Stimulated activated CD8-positive, alpha-beta memory T cell treated with anti-CD3 and anti-CD28 coated beads, Interleukin-4, amount 100 ng/mL, for 1 hour (primary cell): Measurements from ENCODE around the gene BTBD9.

Source experiments
- DNase-seq, 2 donors: peaks; one replicate each; pipeline ENCODE4 v3.0.0-alpha.2; 2020; ENCODE audit warnings: low read depth in 2 of 2, low spot score in 1 of 2

Gene BTBD9

DNA sequence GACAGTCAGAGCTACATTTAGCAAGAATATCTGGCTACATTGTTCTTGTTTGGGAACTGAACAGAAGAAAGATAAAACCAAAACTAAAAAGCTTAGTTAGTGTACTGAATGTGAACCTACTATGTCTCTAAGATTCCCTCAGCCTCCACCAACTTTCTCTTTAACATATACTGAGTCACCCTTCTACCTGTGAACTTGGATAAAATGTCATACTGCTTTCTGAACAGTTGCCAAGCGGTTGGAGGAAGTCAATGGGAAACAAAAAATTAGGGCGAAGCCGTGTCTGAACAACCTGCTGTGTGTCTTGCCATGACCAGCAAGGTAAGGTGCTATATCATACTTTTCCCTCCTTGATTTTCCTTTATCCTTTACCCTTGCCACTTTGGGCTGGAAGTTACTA lies 243.5 kb downstream of the BTBD9 start:
- no peak for DNase-seq

DNA sequence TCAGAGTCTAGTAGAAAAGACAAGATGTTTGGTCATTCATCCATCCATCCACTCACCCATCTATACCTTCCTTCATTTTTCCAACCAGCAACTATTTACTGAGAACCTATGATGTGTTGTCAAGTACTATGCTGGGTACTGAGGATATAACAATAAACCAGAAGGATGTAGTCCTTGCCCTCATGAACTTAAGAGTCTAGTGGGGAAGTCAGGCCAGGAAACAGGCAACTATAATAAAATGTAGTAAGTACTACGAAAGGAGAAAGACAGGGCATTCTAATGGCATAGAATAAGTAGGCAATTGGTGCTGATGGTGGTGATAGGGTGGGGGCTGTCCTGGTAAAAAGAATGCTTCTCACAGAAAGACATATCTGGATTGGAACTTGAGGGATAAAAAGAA lies 245.7 kb downstream of the BTBD9 start:
- DNase-seq, result no peak

DNA sequence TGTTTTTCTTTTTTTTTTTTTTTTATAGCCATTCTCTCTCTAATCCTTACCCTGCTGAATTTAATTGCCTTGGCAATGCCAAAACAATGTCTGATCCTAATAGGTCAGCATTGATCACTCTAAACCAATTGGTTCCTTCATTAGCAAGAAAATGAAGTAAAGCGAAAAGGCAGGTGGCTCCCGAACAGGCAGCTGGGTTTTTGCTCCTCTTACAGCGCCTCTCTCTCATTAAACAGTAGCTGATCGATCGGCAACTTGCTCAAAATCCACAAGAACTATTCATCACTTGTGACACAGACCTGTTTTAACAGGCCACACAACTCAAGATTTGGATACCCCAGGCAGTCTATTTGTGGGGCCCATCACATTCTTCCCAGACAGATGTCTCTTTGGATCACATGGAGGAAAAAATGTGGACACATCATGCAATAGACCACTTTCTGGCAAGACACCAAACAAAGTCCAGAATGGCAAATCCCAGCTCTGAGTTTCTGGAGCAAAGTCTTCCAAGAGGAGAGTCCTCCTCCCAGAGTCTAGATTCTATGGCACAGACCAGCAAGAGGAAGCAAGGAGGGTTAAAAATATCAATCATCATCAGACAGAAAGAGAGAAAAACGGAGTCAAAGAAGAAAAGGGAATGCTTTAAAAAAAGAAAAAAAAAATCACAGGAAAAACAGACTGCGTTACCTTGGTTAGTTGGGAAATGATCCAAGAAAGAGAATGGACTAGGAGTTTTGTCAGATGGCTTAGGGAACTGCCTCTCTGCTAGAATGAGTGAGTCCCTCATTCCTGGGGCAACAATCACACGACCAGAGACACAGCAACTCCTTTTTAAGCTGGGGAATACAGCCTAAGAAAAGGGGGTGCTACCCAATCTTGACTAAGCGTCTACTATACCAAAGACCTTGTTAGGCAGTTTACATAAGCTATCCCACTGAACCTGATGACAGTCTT lies 247.8 kb downstream of the BTBD9 start:
- no peak for DNase-seq

DNA sequence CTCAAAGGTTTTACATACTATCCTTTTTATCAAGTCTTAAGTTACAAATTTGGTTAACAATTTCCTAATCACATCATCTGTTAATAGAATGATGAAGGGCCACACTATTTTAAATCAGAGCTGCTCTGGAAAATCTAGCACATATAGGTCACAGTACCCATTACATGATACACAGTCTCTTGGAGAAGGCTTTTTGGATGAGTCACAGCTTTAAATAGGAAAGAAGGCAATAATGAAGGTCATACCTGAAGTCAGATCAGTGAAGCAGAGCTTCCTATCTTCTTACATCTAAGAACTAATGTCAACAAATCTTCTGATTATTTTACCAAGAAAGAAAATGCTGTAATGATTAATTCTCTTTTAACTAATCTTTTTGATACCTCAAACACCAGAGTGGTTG lies 248.5 kb downstream of the BTBD9 start:
- DNase-seq, result no peak

DNA sequence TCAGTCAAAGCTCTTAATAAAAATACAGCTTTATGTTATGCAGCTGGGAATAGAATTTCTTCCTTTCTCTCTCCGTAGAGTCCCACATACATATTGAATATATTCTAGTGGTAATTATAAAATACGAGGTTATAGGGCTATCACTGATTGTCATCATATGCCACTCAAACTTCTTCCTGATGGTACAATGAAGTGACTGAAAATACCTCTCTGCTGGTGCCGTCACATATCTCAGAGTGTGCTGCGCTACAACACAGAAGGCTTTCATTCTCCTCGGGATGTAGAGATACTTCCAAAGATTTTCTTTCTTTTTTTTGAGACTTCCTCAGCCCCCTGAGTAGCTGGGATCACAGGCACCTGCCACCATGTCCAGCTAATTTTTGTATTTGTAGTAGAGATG lies 249.9 kb downstream of the BTBD9 start:
- no peak for DNase-seq

DNA sequence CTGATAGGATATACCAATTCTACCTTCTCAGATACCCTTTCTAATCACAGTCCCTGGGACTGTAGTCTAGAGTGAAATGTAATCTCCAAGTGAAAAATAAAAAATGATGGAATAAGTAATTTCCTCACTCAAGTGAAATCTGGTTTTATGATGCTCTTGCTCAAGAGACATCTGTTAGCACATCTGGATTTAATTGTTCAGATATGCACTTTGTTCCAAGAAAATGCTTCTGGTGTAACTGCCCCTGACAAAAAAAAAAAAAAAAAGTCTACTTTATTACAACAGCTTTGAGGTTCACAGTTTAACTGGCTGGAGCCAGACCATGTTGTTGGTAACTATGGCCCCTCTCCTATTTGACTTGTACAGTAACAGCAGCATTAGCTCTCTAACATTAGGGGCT lies 251.8 kb downstream of the BTBD9 start:
- DNase-seq, result no peak

DNA sequence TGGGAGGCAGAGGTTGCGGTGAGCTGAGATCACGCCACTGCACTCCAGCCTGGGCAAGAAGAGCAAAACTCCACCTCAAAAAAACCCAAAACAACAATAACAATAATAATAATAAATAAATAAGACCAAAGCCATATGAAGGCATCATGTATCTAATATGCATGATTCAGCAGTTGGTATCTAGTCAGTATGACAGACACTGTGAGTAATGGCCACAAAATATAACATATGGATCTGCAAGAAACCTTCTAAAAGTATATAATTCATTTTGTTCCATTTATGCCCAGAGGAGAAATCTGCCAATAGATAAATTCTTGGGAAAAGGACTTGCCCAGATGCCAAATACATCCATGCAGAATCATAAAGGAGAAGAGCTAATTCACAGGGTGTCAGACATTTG lies 252.3 kb downstream of the BTBD9 start:
- no peak for DNase-seq

DNA sequence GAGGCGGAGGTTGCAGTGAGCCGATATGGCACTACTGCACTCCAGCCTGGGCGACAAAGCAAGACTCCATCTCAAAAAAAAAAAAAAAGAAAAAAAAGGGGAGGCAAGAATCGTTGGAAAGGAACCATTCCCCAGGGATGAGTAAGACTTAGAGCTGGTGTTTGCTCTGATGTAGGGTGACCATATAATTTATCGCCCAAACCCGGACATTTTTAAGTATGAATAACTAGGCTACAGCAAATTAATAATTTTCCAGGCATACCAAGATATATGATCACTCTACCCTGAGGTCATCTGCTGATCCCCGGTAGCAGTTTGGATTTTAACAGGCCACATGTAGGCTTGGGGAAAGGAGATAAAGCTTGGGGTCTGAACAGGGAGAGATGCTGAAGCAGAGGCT lies 260.9 kb downstream of the BTBD9 start:
- no peak for DNase-seq

DNA sequence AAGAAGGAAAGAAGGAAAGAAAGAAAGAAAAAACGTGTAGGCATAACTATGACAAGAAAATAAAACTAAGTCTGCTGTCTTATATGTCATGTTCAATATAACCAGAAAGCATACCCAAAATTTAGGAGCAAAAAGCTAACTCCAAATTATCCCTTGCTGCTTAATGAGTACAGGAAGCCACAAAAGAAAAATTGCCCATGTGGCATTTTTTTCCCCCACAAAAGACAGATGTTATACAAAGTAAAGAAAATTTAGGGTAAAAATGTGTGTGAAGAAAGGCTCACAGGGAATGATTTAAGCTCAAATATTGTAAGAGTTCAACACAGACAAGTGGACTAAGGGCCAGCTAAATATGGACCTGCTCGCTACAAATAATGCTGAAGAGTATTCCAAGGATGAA lies 263.8 kb downstream of the BTBD9 start:
- DNase-seq, result no peak

DNA sequence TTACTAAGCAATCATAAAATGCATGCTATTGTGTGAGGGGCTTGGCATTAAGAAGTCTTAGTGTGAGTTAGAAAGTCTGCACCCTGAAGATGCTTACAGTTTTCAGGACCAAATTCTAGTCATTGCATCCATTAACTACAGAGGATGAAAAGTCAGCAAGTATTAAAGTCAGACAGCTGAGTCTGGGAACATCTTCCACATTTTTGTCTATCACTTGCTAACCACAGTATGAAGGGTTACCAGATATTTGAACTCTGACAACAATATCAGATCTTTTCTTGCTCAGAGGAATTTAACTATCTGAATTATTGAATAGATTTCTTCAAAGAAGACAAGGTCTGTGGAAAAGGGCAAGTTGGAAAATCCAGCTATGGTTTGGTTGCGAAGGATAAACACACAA lies 264.4 kb downstream of the BTBD9 start:
- no peak for DNase-seq

DNA sequence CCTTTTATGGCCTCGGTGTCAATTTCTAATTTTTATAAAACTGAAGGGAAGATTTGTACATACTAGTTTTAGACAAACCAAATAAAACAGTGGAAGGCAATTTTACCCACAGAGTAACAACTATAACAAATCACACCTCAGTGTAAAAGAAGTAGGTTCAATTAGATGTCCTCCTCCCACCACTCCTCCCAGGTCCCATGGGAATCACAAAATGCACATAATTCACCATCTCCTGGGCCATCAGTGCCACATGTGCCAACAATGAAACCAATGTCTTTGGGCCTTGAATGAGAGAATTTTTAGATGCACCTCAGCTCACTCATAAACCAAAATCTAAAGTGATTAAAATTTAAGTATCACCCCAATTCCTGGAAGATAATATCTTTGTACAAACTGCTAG lies 267.8 kb downstream of the BTBD9 start:
- DNase-seq, result no peak

DNA sequence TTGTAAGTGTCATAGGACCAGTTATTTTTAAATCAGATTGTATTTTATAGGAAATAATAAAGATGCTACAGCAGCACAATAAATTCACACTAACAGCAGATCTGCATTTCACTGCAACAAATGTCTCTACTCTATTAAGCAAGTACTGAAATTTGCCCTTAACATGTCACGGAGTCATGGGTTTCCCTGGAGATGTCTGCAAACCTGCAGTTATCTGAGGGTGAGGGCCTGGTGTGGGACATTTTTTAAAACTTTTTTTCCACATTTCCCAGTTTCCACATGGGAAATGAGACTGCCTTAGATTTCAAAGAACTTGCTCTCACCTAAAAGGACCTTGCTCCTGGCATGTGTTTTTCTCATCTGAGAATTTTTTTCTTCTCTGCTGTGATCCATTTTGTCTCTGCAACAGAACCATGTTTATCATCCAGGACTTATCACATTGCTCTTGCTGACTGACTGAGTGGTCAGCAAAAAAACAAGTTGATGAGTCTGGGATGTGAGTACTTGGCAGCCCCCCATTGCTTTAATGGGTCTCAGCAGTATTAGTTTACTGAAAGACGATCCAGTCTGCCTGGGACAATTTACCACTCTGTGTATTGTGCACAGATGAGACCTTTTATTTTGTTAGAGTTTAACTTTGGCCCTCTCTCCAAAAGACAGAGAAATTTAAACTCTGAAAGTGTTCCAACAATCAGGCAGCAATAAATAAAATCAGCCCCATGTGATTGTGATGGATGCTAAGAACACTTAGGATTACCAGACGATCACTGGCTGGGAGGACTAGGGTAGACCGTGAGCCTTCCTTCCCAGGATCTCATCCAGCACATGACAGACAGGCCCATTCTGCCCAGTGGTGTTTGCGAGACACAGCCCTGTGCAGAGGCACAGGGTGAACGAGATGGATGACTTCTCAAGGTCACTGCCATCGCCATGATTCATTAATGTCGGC lies 268.8 kb downstream of the BTBD9 start:
- DNase-seq, result no peak

DNA sequence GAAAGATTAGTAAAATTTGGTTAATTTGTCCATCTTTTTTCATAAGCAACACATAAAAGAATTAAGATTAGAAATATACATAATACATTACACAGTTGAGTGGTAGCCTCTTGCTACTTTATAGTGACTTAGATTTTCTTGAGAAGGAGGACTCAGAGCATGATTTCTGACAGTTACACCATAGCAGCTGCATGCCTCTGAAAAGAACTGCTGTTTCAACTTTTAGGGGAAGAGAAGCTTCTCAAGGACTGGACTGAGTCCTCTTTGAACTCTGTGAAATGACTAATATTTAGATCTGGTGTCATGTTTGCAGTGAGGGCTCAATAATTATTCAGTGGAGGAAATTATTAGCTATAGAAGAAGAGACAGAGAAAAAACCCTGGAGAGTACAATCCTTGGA lies 272.5 kb downstream of the BTBD9 start:
- DNase-seq, result no peak

DNA sequence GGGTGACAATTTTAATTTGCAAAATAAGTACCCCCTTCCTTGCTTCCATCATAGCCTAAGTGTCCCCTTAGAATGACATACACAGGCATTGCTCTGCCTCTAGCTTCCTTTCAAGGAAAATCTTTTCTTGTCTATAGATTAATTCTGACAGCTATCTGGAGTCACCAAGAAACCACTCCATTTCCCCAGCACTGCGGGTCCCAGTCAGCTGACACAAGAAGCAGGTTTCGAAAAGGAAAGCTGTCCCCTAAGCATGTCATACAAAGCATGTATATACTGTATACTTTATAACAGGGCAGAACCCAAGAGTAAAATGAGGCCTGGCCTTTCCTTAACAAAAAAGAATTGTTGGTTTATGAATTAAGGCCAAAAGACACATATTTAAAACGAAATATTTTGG lies 273.5 kb downstream of the BTBD9 start:
- no peak for DNase-seq

DNA sequence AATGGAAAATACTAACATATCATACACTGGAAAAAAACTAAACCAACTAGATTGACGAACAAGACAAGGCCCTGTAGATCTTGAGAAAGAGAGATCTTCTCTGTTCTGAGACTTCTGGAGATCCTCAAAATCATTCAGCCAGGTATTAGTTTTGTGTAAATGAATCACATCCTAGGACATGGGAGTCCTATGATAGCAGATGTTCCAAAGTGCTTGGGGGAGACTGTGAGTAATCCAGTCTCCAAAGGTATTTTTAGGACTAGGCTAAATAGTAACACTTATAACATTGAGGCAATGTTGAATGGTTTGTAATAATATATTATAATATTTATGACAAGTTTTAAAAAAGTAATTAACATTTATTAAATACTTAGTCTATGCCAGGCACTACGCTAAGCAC lies 275.0 kb downstream of the BTBD9 start:
- no peak for DNase-seq

DNA sequence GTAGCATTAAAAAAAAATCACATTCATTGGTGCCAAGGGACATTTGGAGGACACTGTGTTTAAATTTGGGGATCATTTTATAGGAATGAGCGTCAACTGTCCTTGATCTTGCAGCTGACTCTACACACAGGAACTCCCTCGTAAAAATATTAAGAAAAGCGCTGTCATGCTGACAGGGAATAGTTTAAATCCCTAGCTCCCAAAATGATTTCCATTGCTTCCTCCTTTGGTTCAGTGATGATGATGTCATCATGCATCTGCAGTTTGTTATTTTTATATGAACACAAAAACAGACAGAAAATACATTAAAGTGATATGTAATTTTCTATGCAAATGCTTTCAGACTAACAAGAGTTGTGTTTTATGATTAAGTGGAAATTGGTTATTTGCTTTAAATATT lies 275.6 kb downstream of the BTBD9 start:
- DNase-seq, result no peak

DNA sequence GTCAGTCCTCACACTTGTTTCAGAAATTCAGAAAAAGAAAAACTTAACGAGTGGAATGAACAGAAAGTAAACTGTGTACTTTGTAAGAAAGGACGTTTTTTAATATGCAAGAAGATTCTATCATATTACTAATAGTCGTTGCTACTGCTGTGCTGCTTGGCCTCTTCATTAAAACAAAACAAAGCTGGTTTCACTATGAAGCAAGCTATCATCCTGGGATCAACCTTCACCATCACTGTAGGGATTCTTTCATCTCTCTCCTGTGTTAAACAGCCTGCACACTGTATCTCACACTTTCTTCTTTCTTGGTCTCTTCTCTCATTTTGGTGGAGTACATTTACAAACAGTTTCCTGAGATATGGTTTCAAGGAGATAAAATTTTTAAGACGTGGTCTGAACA lies 284.2 kb downstream of the BTBD9 start:
- DNase-seq, result no peak

DNA sequence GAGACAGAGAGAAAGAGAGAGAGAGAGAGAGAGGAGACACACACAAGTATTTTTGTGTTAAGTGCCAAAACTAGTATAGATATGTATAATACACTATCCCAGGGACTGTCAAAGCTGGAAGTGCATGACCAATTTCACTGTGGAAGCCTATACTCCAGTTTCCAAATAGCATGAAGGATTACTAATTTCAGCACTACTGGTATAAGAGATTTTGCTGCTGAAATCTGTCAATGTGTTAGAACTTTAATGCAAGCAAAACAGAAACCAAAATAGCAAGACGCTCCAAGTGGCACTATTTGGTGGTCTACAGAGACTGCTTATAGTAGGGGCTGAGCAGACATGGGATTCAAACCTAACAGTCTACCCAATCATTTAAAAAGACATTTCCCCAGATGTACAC lies 284.8 kb downstream of the BTBD9 start:
- DNase-seq, result no peak

DNA sequence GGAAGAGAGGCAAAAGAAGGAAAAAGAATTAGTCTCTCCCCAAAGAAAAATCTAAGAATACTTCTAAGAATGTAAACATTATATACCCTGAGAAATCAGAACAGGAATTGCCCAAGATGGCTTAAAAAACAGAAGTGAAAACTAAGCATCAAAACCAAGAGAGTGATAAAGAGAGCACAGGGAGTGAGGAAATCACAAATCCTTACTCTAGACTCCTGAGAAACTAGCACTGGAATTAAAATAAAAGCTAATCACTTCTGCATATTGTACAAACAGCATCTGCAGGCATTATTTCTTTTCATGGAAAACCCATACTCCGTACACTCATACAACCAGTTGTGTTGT lies 285.7 kb downstream of the BTBD9 start:
- no peak for DNase-seq

DNA sequence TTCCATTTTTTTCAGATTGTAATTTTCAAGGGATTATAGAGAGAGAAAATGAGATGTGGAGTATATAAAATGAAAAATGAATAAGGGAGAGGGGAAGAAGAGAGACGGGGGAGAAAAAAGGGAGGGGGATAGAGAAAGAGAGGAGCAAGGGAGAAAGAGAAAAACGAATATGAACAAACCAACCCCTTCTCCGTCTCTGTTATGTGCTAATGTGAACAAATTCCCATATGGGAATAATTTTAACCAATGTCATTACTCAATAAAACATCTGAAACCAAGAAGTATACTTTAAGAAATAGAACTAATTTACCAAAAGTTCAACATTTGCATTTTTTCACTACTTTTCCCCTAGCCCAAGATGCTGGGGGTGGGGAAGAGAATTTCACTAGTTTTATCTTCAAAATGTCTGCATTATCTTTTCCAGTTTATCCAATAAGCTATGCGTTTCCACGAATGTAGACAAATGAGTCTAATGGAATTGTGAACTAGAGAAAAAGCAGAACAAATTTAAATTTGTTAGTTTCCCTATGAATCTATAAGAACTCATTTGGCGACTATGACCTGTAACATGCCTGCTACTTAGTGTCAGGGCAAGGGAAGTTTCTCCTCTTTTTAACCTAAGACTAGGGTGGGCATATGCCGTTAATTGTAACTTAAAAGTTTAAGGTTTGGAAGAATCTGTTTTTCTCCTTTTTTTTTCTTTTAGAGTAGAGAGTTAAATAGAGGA lies 286.3 kb downstream of the BTBD9 start:
- no peak for DNase-seq

DNA sequence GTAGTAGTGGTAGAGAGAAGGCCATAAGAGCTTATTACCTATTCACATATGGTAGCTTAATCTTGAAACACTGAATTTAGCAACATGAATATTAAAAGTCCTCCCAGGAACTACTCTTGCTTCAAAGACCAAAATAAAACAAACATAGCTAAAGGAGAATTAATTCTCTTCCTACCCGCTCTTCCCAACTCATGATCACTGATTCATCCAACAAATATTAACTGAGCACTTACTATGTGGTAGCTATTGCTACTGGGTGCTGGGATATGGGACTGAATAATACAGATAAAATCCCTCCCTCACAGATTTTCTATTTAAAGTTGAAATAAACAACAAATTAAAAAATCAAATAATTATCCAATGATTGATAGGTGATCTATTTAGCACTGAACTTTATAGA lies 287.1 kb downstream of the BTBD9 start:
- DNase-seq, result no peak

DNA sequence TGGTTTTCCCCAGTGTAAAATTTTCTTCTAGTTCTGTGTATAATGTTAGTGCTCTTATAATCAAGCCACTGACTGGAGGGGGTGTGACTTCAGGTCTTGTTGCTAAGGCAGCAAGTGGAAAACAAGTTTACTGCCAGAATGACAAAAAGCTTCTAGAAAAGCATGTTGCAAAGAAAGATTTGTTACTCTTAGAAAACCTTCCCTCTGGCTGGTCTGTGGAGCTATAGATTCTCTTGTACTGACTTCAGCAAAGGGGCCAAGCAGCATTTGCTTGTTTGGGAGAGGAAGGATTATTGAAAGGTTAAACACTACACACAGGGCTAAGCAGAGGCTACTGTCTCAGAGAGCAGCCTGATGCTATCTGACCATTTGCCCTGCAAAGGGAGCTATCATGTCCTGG lies 288.8 kb downstream of the BTBD9 start:
- no peak for DNase-seq
